Head of caudate nucleus (tissue), 42 donors: ENCODE data around the gene CARD16.
"Not testable (repeated sequence)": the region's sequence is repeated elsewhere in the genome, so short reads cannot be mapped to it uniquely, and the experiment has no call there.

Source experiments
- DNase-seq, 42 donors: peaks; one replicate each; pipeline versions ENCODE4 v3.0.0 to v3.0.0-alpha.2; 2020 to 2021; ENCODE audit warnings: mixed read lengths in 7 of 42
- intact Hi-C: fragments of 100-400 bp; cut with DNase I; formaldehyde crosslinking; loops from one replicate; pipeline ENCODE4 v1.15.0; 2022

The CARD16 gene

DNA sequence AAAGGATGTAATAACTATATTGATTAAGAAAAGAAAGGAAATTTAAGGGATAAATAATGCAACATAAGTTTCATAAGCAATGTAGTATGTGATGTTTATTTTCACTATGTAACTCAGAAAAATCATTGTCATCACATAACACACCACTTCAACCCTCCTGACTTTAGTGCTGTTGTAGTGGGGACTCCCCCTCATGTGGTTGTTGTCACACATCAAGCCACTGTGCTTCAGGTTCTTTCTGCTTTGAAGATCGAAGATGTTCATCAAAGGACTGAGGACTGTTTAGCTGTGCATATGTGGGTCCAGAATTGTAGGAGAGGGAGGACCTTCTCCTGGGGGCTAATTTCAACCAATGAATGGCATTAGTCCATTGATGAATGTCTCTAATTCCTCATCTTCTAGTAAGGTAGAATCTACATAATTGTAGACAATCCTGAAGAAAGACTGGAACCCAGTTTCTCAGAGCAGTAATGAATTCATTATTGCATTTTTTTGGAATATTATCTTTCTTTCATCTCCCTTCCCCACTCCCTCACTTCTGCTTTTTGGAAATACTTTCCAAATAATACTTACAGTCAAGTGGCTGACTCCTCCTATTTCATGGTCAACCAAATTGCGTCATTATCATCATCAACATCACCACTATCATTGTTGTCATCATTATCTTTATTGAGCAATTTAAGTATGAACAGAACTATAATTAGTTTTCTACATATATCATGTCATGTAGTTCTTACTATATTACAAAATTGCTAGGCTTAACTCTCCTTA is 9.8 kb upstream of the CARD16 start:
- intact Hi-C loops, result no loop called here
- no peak for DNase-seq

DNA sequence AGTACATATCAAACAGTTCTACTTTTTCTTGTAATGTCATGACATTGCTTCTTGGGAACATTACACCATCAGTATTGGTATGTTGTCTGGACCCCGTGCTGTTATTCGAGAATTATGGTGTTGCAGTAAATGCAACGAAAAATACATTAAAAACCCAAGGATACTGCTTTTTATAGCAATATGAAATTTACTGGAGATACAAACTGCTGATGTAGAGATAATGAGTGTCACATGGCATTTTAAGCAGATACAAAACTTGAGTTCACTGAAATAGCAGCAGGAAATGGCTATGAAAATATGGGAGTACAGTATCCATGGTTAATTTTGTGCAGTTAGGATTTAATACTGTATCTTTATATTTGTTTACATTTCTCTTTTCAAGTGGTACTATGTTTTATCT is 7.4 kb upstream of the CARD16 start:
- no peak for DNase-seq
- intact Hi-C loops, result no loop called here

DNA sequence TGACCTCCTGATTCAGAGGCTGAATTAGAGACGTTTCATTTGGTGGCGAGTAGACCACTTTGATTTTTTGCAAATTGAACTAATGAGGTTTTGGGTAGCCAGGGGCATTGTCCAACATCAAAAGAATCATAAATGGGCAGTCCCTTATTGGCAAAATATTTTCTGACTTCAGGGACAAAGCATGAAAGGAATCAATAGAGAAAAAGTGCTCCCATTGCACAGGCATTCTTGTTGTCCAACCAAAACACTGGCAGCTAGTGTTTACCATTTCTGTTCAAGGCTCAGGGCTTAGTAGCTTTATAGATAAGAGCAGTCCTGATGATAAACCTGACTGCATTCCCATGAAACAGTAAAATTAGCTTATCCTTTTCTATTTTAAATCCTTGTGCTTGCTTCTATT is 6.4 kb upstream of the CARD16 start:
- no peak for DNase-seq
- intact Hi-C loops, result no loop called here

- intact Hi-C loops, result no loop called here
- DNase-seq, result no peak
Measured at GRCh38 chr11:105049481-105049880, 4.3 kb upstream of the CARD16 start.

- intact Hi-C loops, result no loop called here
- peak in 1 of 42 donors; percentile 37 for DNase-seq
Measured at GRCh38 chr11:105046898-105047579, 1.9 kb upstream of the CARD16 start.

DNA sequence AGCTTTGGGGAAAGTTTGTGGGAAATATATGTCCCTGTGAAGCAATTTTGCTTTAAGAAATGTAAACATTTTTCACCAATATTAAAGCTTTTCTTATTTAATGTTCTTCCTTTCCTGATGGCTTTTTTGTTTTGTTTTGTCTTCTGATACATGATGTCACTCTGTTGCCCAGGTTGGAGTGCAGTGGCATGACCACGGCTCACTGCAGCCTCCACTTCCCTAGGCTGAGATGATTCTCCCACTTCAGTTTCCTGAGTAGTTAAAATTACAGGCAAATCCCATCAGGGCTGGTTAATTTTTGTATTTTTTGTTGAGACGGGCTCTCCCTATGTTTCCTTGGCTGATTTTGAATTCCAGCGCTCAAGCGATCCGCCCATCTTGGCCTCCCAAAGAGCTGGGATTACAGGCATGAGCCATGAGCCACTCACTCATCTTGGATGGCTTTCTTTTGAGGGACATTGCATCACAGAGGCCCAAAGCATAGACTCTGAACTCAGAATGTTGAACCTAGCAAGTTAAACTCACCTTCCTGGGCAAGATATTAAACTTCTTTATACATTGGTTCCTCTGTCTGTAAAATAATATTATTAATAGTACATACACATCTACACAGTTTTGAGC is 651 bp upstream of the CARD16 start:
- intact Hi-C loops, result no loop called here
- DNase-seq, result no peak

- intact Hi-C loops, result no loop called here
- DNase-seq, result no peak
Measured at GRCh38 chr11:105042178-105042577, 3.0 kb downstream of the CARD16 start.

GRCh38 chr11:105040703-105041102 is 4.4 kb downstream of the CARD16 start:
- no peak for DNase-seq
- intact Hi-C loops, result no loop called here

DNA sequence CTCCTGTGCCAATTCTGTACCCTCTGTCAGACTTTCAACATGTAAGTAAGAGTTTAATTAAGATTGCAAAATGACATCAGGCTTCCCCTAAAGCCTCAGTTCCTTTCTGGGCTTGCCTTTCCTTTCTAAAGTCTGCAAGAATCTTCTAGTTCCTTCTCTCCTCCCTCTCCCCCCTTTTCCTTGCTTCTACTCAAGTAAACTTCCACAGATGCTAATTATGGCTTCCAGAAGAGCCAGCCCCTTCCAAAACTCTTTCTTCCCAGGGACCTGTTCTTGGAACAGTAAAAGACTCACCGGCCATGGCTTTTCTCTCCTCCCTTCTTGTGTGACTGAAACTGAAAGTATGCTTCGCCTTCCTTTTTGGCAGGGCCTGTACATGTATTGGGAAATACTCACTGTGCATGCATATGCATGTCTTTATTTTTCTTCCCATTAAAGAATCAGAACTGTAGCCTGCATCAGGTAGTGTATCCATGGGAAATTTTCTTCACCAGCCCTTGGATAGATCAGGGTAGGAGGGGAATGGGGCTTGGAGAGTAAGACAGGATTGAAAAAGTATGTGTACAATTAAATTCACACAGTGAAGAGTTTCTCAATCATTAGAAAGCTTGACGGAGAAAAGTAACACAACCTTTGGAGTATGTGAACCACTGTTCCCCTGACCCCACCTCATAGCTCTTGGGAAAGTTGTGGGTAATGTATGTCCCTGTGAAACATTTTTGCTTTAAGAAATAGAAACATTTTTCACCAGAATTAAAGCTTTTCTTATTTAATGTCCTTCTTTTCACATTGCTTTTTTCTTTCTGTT is 10.1 kb downstream of the CARD16 start, which contains the start of gene CASP1:
Gene CASP1, minus strand, starts transcription at position 332 of the 808 bp plus-strand sequence. Its CDS starts 31 bp downstream, at position 301.
- DNase-seq, result peak in 6 of 42 donors; percentile 5 to 54 (median 20)
- intact Hi-C loops, result no loop called here

DNA sequence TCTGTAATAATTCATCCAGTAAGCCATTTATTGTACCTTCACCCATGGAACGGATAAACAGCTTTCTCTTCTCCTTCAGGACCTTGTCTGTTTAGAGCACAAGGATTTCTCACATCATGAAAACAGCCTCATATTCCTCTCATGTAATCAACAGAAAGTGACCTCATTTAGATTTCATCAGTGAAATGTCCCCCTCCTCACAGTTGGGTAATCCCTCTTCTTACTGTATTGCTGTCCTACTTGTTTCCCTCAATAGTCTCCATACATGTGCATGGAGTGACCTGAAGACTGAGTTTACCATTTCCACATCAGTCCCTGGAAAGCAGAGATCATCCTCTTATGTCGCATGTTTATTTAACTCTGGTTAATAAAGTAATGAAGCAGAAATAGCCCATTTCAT is 10.7 kb downstream of the CARD16 start:
- DNase-seq, intact Hi-C loops: not testable (repeated sequence)

DNA sequence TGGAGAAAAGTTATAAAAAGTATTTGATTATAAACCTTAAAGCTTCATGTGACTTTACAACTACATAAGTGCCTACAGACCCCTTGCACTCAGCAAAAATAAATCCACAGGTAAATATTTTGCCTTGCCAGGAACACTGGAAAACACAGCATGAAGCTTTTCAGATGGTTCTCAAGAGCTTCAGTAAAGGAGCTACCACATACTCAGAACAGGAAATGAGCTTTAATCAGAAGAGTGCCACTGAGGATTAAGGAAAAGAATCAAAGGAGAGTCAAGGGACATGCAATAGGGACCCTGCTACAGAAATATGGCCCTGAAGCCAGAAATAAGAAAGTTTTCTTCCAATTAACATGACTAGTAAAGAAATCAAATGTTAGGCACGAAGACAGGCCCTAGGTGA is 11.4 kb downstream of the CARD16 start:
- intact Hi-C loops, result no loop called here
- DNase-seq, result no peak

GRCh38 chr11:105033343-105033742 is 11.8 kb downstream of the CARD16 start:
- DNase-seq, result peak in 16 of 42 donors; percentile 5 to 49 (median 16)
- intact Hi-C loops, result no loop called here

DNA sequence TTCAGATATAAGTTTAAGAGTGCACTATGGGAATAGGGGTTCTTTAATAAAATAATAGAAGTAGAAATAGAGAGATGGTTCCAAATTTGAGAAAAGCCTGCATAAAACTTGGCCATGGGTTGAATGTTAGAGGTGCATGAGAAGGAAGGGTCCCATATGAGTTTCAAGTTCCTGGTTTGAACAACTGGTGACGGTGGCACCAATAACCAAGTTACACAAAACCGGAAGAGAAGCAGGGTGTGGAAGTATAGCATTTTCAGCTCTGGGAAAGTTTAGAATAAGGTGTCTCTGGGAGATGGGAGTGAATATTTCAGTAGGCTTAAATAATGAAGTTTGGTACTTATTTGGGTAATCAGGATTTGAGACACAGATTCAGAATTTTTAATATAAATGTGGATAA is 12.6 kb downstream of the CARD16 start:
- no peak for DNase-seq
- intact Hi-C loops, result no loop called here

GRCh38 chr11:105027678-105028077 is 17.5 kb downstream of the CARD16 start:
- no peak for DNase-seq
- intact Hi-C loops, result no loop called here

DNA sequence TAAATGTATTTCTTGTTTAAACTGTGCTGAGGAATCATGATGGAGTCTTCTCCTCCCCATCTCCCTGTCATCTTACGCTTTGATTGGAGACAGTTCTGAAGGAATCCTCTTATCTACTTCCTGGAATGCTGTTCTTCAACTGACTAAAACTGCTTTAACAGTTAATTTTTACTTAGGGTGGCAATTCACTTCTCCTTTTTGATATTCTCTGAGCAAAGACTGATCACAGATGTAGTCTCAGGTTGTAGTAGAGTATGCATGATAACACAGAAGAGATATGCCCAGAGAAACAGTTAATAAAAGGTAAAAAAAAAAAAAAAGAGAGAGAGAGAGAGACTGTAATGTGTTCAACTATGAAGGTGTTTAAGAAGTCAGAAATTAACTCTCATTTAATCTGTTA is 20.7 kb downstream of the CARD16 start:
- no peak for DNase-seq
- intact Hi-C loops, result no loop called here

GRCh38 chr11:105023003-105023402 is 22.1 kb downstream of the CARD16 start, which contains the start of gene CASP5:
CASP5 (minus strand) TSS chr11:105023168; CDS start chr11:105023136, 32 bp downstream.
- intact Hi-C loops, result no loop called here
- DNase-seq, result no peak

DNA sequence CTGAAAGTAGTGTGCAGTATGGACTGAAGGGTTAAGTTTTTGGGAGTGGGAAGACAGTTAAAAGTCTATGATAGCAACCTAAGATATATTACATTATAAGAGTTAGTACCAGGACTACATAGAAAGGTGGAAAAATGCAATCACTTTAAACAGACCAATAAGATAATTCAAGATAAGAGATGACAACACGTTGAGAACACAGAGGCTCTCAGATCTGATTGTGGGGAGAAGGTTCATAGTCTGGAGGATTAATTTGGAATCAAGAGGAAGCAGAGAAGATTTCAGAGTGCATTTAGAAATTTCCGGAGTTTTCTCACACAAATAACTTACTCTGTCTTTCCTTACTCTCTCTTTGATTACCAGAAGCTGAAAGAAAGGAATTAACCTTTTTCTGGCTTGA is 22.6 kb downstream of the CARD16 start:
- intact Hi-C loops, result no loop called here
- no peak for DNase-seq

- intact Hi-C loops, result no loop called here
- no peak for DNase-seq
Measured at GRCh38 chr11:105007463-105007862, 37.7 kb downstream of the CARD16 start.

- intact Hi-C loops, result no loop called here
- DNase-seq, result no peak
Measured at GRCh38 chr11:105005451-105005845, 39.7 kb downstream of the CARD16 start.
